Endothelial cell of umbilical vein (primary cell): ENCODE results near the gene ITGB1.

Experiments
- CTCF ChIP-seq, 2 donors: IDR thresholded peaks; 1 replicate in 1 of 2; 2 replicates in 1 of 2; pipeline ENCODE4 v1.5.1; 2011; ENCODE audit warnings: low read length in 2 of 2, mild to moderate bottlenecking in 2 of 2, moderate library complexity in 2 of 2, control low read depth in 1 of 2, inconsistent platforms in 1 of 2, low read depth in 1 of 2; ENCODE audit not compliant: insufficient read depth in 1 of 2; ENCODE audit errors: extremely low read depth in 1 of 2
- POLR2AphosphoS5 ChIP-seq: IDR thresholded peaks from 2 replicates; pipeline ENCODE4 v1.6.1; 2012; ENCODE audit warnings: low read depth, mild to moderate bottlenecking, control low read depth, low read length, moderate library complexity; ENCODE audit not compliant: insufficient read depth

DNA sequence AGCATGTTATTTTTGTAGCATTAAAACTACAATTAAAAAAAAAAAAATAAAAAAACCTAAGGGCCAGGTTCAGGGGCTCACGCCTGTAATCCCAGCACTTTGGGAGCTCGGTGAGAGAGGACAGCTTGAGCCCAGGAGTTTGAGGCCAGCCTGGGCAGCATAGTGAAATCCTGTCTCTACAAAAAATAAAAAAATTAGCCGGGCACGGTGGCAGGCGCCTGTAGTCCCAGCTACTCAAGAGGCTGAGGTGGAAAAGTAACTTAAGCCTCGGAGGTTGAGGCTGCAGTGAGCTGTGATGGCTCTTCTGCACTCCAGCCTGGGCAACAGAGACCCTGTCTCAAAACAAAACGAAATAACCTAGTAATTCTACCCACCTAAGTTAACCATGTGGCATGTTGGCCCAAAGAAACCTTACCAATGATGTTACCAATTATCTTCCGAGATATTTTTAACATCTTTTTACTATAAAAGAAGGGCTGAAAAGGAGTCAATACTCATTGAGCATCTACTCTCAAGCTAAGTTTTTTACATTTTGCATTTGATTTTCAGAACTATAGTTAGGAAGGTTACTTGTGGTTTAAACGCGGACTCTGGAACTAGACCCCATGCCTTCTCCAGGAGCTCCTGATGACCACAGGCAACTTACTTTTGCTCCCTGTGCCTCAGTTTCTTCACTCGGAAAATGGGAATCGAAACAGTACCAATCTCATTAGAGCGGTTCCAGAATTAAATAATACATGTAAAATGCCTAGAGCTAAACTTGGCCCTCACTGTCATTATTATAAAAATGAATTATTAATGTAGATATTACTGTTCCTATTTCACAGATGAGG is 1.4 kb downstream of the ITGB1 start:
- TF ChIP-seq CTCF (IDR thresholded peaks at IDR 0.05; ENCODE audit: extremely low read depth in 1 of 2, insufficient read depth in 1 of 2, low read depth in 1 of 2, low read length in 2 of 2) (no peak), POLR2AphosphoS5 (no peak)
